Neural progenitor cell (in vitro differentiated cells): Measurements from ENCODE around the gene FAM3C. TPM values are rescaled to one million over a fixed set of nuclear protein-coding genes. Genes with fewer than 3 reads are reported as not detected.

ENCODE experiments used
- DNase-seq: peaks from one replicate; pipeline ENCODE4 v3.0.0-alpha.2; 2016; ENCODE audit warnings: low spot score
- H2AFZ ChIP-seq: fragments of 200-600 bp; sonication (generic); replicated peaks from 2 replicates; pipeline ENCODE4 v1.6.1; 2016; ENCODE audit warnings: antibody characterized with exemption
- H3F3A ChIP-seq: fragments of 200-600 bp; sonication (generic); 2 replicates; pipeline ENCODE4 v1.6.1; 2016; ENCODE audit warnings: antibody characterized with exemption, low read depth
- H3K27ac ChIP-seq: fragments of 200-600 bp; sonication (generic); 2 replicates; pipeline ENCODE4 v1.5.1; 2016; ENCODE audit warnings: mild to moderate bottlenecking
- H3K27me3 ChIP-seq: fragments of 200-600 bp; sonication (generic); 2 replicates; pipeline ENCODE4 v1.6.1; 2016; ENCODE audit warnings: mild to moderate bottlenecking, moderate library complexity
- H3K36me3 ChIP-seq: fragments of 200-600 bp; sonication (generic); 2 replicates; pipeline ENCODE4 v1.5.1; 2016
- H3K4me1 ChIP-seq: fragments of 200-600 bp; sonication (generic); 2 replicates; pipeline ENCODE4 v1.6.1; 2016; ENCODE audit warnings: mixed run types
- H3K4me2 ChIP-seq: fragments of 200-600 bp; sonication (generic); 2 replicates; pipeline ENCODE4 v1.6.1; 2016
- H3K4me3 ChIP-seq: fragments of 200-600 bp; sonication (generic); 2 replicates; pipeline ENCODE4 v1.5.1; 2016
- H3K79me2 ChIP-seq: fragments of 200-600 bp; sonication (generic); 2 replicates; pipeline ENCODE4 v1.6.1; 2016; ENCODE audit warnings: low read depth
- H3K9ac ChIP-seq: fragments of 200-600 bp; sonication (generic); 2 replicates; pipeline ENCODE4 v1.6.1; 2016
- H3K9me3 ChIP-seq: fragments of 200-600 bp; sonication (generic); 2 replicates; pipeline ENCODE4 v1.5.1; 2016; ENCODE audit warnings: low read depth
- H4K20me1 ChIP-seq: fragments of 200-600 bp; sonication (generic); 2 replicates; pipeline ENCODE4 v1.6.1; 2016; ENCODE audit warnings: low read depth
- H3K27ac Mint-ChIP-seq: 3 replicates; pipeline ENCODE4 v1.8.0; 2021; ENCODE audit warnings: mixed read lengths
- H3K27me3 Mint-ChIP-seq: 2 replicates; pipeline ENCODE4 v1.8.0; 2022; ENCODE audit warnings: low read depth, mild to moderate bottlenecking, inconsistent platforms, moderate library complexity, mixed read lengths; ENCODE audit not compliant: insufficient read depth
- H3K36me3 Mint-ChIP-seq: 3 replicates; pipeline ENCODE4 v1.8.0; 2021; ENCODE audit warnings: mixed read lengths
- H3K4me1 Mint-ChIP-seq: 3 replicates; pipeline ENCODE4 v1.8.0; 2021; ENCODE audit warnings: mixed read lengths
- H3K4me3 Mint-ChIP-seq: 3 replicates; pipeline ENCODE4 v1.8.0; 2021; ENCODE audit warnings: mild to moderate bottlenecking, moderate library complexity, mixed read lengths
- H3K9me3 Mint-ChIP-seq: 3 replicates; pipeline ENCODE4 v1.8.0; 2020; ENCODE audit warnings: mixed read lengths
- CTCF ChIP-seq: fragments of 200-600 bp; sonication (generic); IDR thresholded peaks from 2 replicates; pipeline ENCODE4 v1.5.1; 2017; ENCODE audit warnings: antibody characterized with exemption, mild to moderate bottlenecking
- EZH2 ChIP-seq: fragments of 200-600 bp; sonication (generic); IDR thresholded peaks from 2 replicates; pipeline ENCODE4 v1.6.1; 2017; ENCODE audit warnings: antibody characterized with exemption, mild to moderate bottlenecking, moderate library complexity
- EZH2phosphoT487 ChIP-seq: fragments of 200-600 bp; sonication (generic); IDR thresholded peaks from 2 replicates; pipeline ENCODE4 v1.6.1; 2017; ENCODE audit warnings: antibody characterized with exemption
- total RNA-seq: library from RNA; depleted of rRNA; stranded (reverse); fragments of >200 nt; gene quantifications from 2 replicates; pipeline ENCODE4 v1.2.3, GENCODE V29; 2015; ENCODE audit warnings: low replicate concordance

The FAM3C gene
- total RNA-seq, 1 donor from 2014 or later = 96.7 TPM

DNA sequence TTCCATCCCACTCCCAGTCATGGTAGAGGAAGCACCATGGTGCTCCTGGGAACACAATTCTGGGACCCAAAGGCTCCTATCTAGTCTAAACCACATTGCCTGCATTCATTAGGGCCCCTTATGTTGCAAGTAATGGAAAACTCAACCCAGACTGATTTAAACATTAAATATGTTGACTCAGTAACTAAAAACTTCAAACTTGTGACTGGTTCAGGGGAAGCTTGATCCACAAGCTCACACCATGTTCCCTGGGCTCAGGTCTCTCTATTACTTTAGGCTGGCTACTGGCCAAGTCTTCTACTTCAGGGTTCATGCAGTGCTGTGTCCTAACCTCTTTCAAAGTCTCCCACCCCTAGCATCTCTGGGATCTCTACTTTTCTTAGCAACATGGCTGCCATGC, 54.2 kb downstream of the FAM3C start:
- no peak overlapping the region for H3K27ac Mint-ChIP-seq
- Histone ChIP-seq H3K4me3 (no peak overlapping the region), H3K4me1 (no peaks in the 10 kb centered on the region), H3K79me2 (no peaks in the 10 kb centered on the region), H3K27ac (no peak overlapping the region), H3K27me3 (no peaks in the 10 kb centered on the region), H3K9me3 (no peaks in the 10 kb centered on the region), H3F3A (no peaks in the 10 kb centered on the region), H4K20me1 (no peaks in the 10 kb centered on the region), H3K36me3 (no peaks in the 10 kb centered on the region), H2AFZ (no peak overlapping the region), H3K9ac (no peak overlapping the region), H3K4me2 (no peak overlapping the region)
- H3K9me3 Mint-ChIP-seq = no peaks in the 10 kb centered on the region
- H3K4me1 Mint-ChIP-seq = no peaks in the 10 kb centered on the region
- no peak for DNase-seq
- H3K4me3 Mint-ChIP-seq = no peak overlapping the region
- TF ChIP-seq EZH2phosphoT487 (no peak), EZH2 (no peak), CTCF (no peak)
- peaks cover 5% of the 10 kb centered on the region for H3K27me3 Mint-ChIP-seq
- H3K36me3 Mint-ChIP-seq = peaks cover 9% of the 10 kb centered on the region

DNA sequence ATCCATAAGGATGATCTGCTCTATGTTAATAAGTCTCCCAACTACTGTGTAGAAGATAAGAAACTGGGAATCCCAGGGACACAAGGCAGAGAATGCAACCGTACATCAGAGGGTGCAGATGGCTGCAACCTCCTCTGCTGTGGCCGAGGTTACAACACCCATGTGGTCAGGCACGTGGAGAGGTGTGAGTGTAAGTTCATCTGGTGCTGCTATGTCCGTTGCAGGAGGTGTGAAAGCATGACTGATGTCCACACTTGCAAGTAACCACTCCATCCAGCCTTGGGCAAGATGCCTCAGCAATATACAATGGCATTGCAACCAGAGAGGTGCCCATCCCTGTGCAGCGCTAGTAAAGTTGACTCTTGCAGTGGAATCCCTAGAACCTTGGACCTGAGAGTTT, 57.0 kb downstream of the FAM3C start:
- DNase-seq = no peak
- H3K4me1 Mint-ChIP-seq = no peaks in the 10 kb centered on the region
- Histone ChIP-seq H3K36me3 (no peaks in the 10 kb centered on the region), H3K79me2 (no peaks in the 10 kb centered on the region), H3K4me1 (no peaks in the 10 kb centered on the region), H2AFZ (no peak overlapping the region), H3K9me3 (no peaks in the 10 kb centered on the region), H3K9ac (no peak overlapping the region), H3K27me3 (no peaks in the 10 kb centered on the region), H4K20me1 (no peaks in the 10 kb centered on the region), H3K4me2 (no peak overlapping the region), H3K4me3 (no peak overlapping the region), H3F3A (no peaks in the 10 kb centered on the region), H3K27ac (no peak overlapping the region)
- H3K9me3 Mint-ChIP-seq = no peaks in the 10 kb centered on the region
- H3K27ac Mint-ChIP-seq = no peak overlapping the region
- H3K36me3 Mint-ChIP-seq = peaks cover 4% of the 10 kb centered on the region
- peaks cover 5% of the 10 kb centered on the region for H3K27me3 Mint-ChIP-seq
- no peak overlapping the region for H3K4me3 Mint-ChIP-seq
- TF ChIP-seq EZH2phosphoT487 = no peak
- TF ChIP-seq EZH2 = no peak
- no peak for TF ChIP-seq CTCF

DNA sequence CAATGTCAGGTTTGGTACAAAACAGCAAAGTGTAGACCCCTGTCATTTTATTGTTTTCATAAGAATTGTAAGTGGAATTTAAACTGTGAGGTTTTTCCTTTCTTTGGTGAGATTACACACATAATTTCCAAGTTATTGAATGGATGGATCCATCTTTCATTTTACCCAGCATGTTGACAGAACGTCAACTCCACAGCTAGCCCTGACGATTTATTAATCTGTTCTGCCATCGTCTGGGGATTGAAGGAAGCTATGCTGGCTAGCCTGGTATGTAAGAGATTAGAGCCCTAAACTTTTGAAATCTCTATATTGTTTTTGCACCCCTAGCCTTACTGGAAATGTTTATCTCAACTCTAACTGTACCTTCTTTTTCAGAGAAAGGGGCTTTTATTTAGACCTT, 58.7 kb downstream of the FAM3C start:
- H3K36me3 Mint-ChIP-seq = peaks cover 4% of the 10 kb centered on the region
- no peaks in the 10 kb centered on the region for H3K4me1 ChIP-seq
- no peak overlapping the region for H2AFZ ChIP-seq
- peaks cover 5% of the 10 kb centered on the region for H3K27me3 Mint-ChIP-seq
- no peak overlapping the region for H3K4me3 ChIP-seq
- TF ChIP-seq CTCF (peak; percentile 11), EZH2 (no peak)
- no peaks in the 10 kb centered on the region for H3K36me3 ChIP-seq
- no peaks in the 10 kb centered on the region for H3K4me1 Mint-ChIP-seq
- H3K27ac ChIP-seq = no peak overlapping the region
- no peaks in the 10 kb centered on the region for H3K9me3 Mint-ChIP-seq
- no peak for DNase-seq
- H3K4me3 Mint-ChIP-seq = no peak overlapping the region
- peaks cover 11% of the 10 kb centered on the region for H3K27me3 ChIP-seq
- no peaks in the 10 kb centered on the region for H3F3A ChIP-seq
- no peak overlapping the region for H3K9ac ChIP-seq
- no peaks in the 10 kb centered on the region for H3K9me3 ChIP-seq
- H3K4me2 ChIP-seq = no peak overlapping the region
- no peaks in the 10 kb centered on the region for H3K79me2 ChIP-seq
- no peaks in the 10 kb centered on the region for H4K20me1 ChIP-seq
- no peak overlapping the region for H3K27ac Mint-ChIP-seq

DNA sequence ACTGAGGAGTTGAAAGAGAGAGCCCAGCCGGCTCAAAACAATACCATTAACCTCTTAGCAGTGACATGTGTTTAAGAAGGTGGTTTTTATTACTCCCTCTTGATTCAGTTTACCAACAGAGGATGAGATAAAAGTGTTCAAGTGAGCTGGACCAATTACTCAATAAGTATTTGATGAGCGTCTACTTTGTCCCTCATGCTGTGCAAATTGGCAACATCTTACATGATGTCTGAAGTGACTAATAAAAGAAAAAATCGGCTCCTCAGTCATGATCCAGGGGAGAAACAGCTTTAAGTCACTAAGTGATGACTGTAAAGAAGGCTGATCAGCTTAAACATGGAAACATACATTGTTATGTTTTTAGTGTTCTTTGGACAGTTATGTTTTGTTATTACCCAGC, 59.5 kb downstream of the FAM3C start:
- no peak overlapping the region for H3K27ac ChIP-seq
- no peaks in the 10 kb centered on the region for H3K36me3 ChIP-seq
- TF ChIP-seq EZH2 (no peak), EZH2phosphoT487 (no peak), CTCF (no peak)
- no peak for DNase-seq
- Mint-ChIP-seq H3K27ac (no peak overlapping the region), H3K27me3 (peaks cover 6% of the 10 kb centered on the region), H3K36me3 (no peaks in the 10 kb centered on the region), H3K4me1 (no peaks in the 10 kb centered on the region), H3K9me3 (no peaks in the 10 kb centered on the region), H3K4me3 (no peak overlapping the region)
- H3K4me1 ChIP-seq = no peaks in the 10 kb centered on the region
- no peaks in the 10 kb centered on the region for H3K9me3 ChIP-seq
- no peak overlapping the region for H2AFZ ChIP-seq
- H3K4me2 ChIP-seq = no peak overlapping the region
- no peak overlapping the region for H3K4me3 ChIP-seq
- H3K9ac ChIP-seq = no peak overlapping the region
- no peaks in the 10 kb centered on the region for H3F3A ChIP-seq
- peaks cover 19% of the 10 kb centered on the region for H3K27me3 ChIP-seq
- no peaks in the 10 kb centered on the region for H4K20me1 ChIP-seq
- no peaks in the 10 kb centered on the region for H3K79me2 ChIP-seq
